K562 (cell line): ENCODE measurements around the gene KYAT1. TPM values are rescaled to one million over a fixed set of nuclear protein-coding genes. Genes with fewer than 3 reads are reported as not detected.

ENCODE experiments used
- GTF3C2 ChIP-seq: IDR thresholded peaks from 3 replicates; pipeline ENCODE4 v1.6.1; 2011; ENCODE audit warnings: borderline replicate concordance, mild to moderate bottlenecking, moderate library complexity; ENCODE audit not compliant: insufficient read length; ENCODE audit errors: extremely low read depth
- MAFG ChIP-seq: fragments of 450-650 bp; conservative IDR thresholded peaks from 2 replicates; pipeline ENCODE4 v1.6.1; 2016; ENCODE audit warnings: missing genetic modification characterization, missing compliant biosample characterization
- MEF2A ChIP-seq: IDR thresholded peaks from 2 replicates; pipeline ENCODE4 v1.6.1; 2011; ENCODE audit warnings: low read depth, mild to moderate bottlenecking, low read length, moderate library complexity; ENCODE audit not compliant: control insufficient read depth
- POLR2AphosphoS5 ChIP-seq: IDR thresholded peaks from 2 replicates; pipeline ENCODE4 v1.6.1; 2011; ENCODE audit warnings: mild to moderate bottlenecking, low read depth, low read length, moderate library complexity; ENCODE audit not compliant: control insufficient read depth, insufficient read depth
- SMAD3 ChIP-seq: fragments of 450-650 bp; formaldehyde crosslinking; conservative IDR thresholded peaks from 2 replicates; pipeline ENCODE4 v1.4.0; 2020; ENCODE audit warnings: mild to moderate bottlenecking
- SP1 ChIP-seq: sonication (generic); formaldehyde crosslinking; IDR thresholded peaks from 2 replicates; pipeline ENCODE4 v1.8.1; 2022; ENCODE audit warnings: mild to moderate bottlenecking, missing genetic modification reagents
- SREBF1 ChIP-seq: fragments of 150-350 bp; IDR thresholded peaks from 2 replicates; pipeline ENCODE4 v1.6.1; 2014; ENCODE audit warnings: antibody characterized with exemption, low read depth, low read length, borderline replicate concordance
- TBP ChIP-seq: optimal IDR thresholded peaks from 2 replicates; pipeline ENCODE3; 2011; ENCODE audit warnings: low read depth, low read length, improper control_type of control experiment
- TSHZ1 ChIP-seq: fragments of 250-450 bp; sonication (Bioruptor Pico); IDR thresholded peaks from 2 replicates; pipeline ENCODE4 v1.4.0; 2020; ENCODE audit warnings: mild to moderate bottlenecking, moderate library complexity
- ZBED1 ChIP-seq: IDR thresholded peaks from 2 replicates; pipeline ENCODE4 v1.6.1; 2014
- ZBTB1 ChIP-seq: sonication (generic); formaldehyde crosslinking; IDR thresholded peaks from 2 replicates; pipeline ENCODE4 v1.8.1; 2023; ENCODE audit warnings: missing genetic modification reagents, low read depth, mild to moderate bottlenecking, borderline replicate concordance
- ZMIZ1 ChIP-seq, 2 experiments: fragments of 150-350 bp in 1 of 2; IDR thresholded peaks; 2 replicates each; pipeline ENCODE4 v1.6.1; 2012 to 2016; ENCODE audit warnings: low read depth in 2 of 2, low read length in 2 of 2, mild to moderate bottlenecking in 1 of 2, moderate library complexity in 1 of 2
- ZNF134 ChIP-seq: fragments of 250-450 bp; sonication (Bioruptor Pico); conservative IDR thresholded peaks from 2 replicates; pipeline ENCODE4 v1.4.0; 2020
- ZNF395 ChIP-seq: fragments of 200-800 bp; sonication (Bioruptor generic); IDR thresholded peaks from 2 replicates; pipeline ENCODE4 v1.6.1; 2017; ENCODE audit warnings: missing genetic modification characterization, missing compliant biosample characterization
- polyA plus RNA-seq, 8 experiments: library from polyadenylated mRNA; depleted of rRNA in 4 of 8; stranded (reverse) in 5 of 8; unstranded in 3 of 8; fragments of >200 nt; fragmentation: Nextera tagmentation in 2 of 8; fragmentation: Illumina TruSeq in 1 of 8; extraction: Ambion mirVana in 2 of 8; extraction: Trizol in 1 of 8; gene quantifications; 2 replicates each; pipeline versions ENCODE4 v1.2.1 to v1.2.3, GENCODE V29; 2011 to 2014; ENCODE audit warnings: inconsistent platforms in 1 of 8, missing spikeins in 1 of 8
- total RNA-seq, 7 experiments: library from RNA; depleted of rRNA in 6 of 7; stranded (reverse); fragments of >200 nt in 6 of 7; fragmentation: Illumina TruSeq in 2 of 7; extraction: Trizol in 2 of 7; gene quantifications; 2 replicates each; pipeline versions ENCODE4 v1.2.1 to v1.2.3, GENCODE V29; 2011 to 2021; ENCODE audit warnings: low replicate concordance in 1 of 7

Gene KYAT1
- total and polyA plus RNA-seq, 9 of the 15 experiments (the other 6 are each of a cell fraction or from before 2014, with no cell fraction given), result 6.4 to 16.8 (median 11.1) TPM

- no peak for TF ChIP-seq MAFG (tag)
- no peak for TF ChIP-seq ZNF134
- no peak for TF ChIP-seq TSHZ1 (CRISPR knock-in tag)
- TF ChIP-seq TBP, result no peak
- no peak for TF ChIP-seq MEF2A
- no peak for TF ChIP-seq SMAD3 (CRISPR knock-in tag)
- no peak for TF ChIP-seq ZMIZ1 (IDR thresholded peaks at IDR 0.05; ENCODE audit: low read depth in 2 of 2, low read length in 2 of 2)
- TF ChIP-seq SP1 (CRISPR knock-in tag), result peak; percentile 44; the same call in 1 of the 2 replicates
- TF ChIP-seq ZBTB1 (CRISPR knock-in tag), result peak; percentile 12; the same call in 1 of the 2 replicates
- TF ChIP-seq ZNF395 (CRISPR knock-in tag), result no peak; the same call in 1 of the 2 replicates
- no peak for TF ChIP-seq SREBF1
- no peak for TF ChIP-seq ZBED1
- no peak for TF ChIP-seq POLR2AphosphoS5
- TF ChIP-seq GTF3C2, result no peak
Observed at GRCh38 chr9:128818839-128819715, 62.7 kb downstream of the KYAT1 start (continued).
